GM21390 (cell line): ENCODE data around the gene ENOSF1.
"Not testable (repeated sequence)": the region's sequence is repeated elsewhere in the genome, so short reads cannot be mapped to it uniquely, and the experiment has no call there.

Experiments used
- ATAC-seq: cut with Tn5 transposase; IDR thresholded peaks from one replicate; pipeline ENCODE4 v1.9.1; 2021; ENCODE audit not compliant: unreplicated experiment

Gene ENOSF1, protein sequence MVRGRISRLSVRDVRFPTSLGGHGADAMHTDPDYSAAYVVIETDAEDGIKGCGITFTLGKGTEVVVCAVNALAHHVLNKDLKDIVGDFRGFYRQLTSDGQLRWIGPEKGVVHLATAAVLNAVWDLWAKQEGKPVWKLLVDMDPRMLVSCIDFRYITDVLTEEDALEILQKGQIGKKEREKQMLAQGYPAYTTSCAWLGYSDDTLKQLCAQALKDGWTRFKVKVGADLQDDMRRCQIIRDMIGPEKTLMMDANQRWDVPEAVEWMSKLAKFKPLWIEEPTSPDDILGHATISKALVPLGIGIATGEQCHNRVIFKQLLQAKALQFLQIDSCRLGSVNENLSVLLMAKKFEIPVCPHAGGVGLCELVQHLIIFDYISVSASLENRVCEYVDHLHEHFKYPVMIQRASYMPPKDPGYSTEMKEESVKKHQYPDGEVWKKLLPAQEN

DNA sequence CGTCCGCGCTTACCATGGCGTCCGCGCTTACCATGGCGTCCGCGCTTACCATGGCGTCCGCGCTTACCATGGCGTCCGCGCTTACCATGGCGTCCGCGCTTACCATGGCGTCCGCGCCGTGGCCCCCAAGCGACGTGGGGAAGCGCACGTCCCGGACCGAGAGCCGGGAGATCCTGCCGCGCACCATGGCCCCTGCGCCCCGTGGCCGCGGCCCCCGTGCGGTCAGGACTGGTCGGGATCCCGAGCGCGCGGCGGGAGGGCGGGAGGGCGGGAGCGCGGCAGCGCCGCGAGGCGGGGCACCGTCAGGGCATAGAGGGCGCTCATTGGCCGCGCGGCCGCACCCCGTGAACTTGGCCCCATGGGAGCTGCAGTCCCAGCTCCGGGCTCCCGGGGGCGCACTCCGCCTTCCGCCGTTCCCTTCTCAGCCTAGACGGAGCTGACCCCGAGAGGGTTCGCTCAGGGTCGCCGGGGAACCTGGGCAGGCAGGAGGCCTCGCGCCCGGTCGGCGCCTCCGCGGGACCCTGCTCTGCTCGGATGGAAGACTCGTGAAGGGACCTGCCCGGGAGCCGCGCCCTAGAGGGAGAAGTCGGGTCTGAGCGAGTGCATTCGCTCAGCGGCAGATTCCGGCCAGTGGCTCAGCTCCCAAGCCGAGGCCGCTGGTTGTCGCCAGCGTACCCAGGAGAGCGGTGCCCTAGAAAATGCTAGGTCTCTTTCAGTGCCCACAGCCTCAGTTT lies at the start of gene ENOSF1:
ENOSF1 (minus strand) TSS at position 230 of the 734 bp plus-strand sequence; CDS start at position 187, 43 bp downstream.
- peak; percentile 88 for ATAC-seq

DNA sequence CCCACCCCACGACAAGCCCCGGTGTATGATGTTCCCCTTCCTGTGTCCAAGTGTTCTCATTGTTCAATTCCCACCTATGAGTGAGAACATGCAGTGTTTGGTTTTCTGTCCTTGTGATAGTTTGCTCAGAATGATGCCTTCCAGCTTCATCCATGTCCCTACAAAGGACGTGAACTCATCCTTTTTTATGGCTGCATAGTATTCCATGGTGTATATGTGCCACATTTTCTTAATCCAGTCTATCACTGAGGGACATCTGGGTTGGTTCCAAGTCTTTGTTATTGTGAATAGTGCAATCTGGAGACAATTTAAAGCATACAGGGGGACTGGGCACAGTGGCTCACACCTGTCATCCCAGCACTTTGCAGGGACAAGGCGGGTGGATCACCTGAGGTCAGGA lies 47.4 kb upstream of the ENOSF1 start:
- ATAC-seq, result not testable (repeated sequence)

DNA sequence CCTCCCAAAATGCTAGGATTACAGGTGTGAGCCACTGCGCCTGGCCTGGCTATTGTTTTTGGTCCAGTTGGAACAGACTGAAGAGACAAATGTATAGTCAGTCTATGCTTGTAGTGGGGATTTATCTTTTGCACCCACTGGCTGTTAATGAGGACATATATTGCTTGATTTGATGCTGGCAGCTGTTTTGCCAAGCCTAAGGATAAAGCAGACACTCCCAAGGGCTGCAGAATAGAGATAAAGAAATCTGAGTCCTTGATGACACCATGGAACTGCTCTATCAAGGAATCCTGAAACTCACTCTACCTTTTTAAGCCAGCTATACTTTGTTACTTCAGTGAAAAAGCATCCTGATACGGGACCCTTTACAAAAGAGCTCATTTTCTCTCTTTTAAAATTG lies 43.1 kb upstream of the ENOSF1 start:
- no peak for ATAC-seq

DNA sequence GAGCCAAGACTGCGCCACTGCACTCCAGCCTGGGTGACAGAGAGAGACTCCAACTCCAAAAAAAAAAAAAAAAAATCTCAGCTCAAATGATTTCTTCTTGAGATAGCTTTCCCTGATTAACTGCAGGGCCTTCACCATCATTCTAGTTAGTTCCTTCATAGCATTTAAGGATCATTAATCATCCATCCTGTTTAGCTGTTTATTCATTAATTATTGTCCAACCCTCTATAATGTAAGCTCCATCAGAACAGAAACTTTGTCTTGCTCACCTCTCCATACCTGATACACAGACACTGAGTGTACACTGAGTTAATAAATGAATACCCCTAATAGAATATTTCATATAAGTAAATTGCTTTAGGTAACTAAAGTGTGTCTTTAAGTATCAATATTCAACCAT lies 42.2 kb upstream of the ENOSF1 start:
- no peak for ATAC-seq

DNA sequence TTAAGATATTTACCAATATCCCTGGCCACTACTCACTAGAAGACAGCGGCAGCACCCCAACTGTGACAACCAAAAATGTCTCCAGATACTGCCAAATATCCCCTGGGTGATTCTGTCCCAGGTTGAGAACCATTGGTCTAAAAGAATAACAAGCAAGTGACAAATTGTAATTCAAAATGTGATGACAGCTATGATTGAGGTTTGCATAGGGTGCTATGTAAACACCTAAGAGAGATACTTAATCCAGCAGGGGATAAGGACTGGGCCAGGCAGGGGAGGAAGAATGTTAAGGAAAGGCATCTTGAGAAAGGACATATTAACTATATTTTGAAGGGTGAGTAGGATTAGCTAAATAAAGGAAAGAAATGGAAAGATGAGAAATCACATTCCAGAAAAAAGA lies 38.0 kb upstream of the ENOSF1 start:
- no peak for ATAC-seq

DNA sequence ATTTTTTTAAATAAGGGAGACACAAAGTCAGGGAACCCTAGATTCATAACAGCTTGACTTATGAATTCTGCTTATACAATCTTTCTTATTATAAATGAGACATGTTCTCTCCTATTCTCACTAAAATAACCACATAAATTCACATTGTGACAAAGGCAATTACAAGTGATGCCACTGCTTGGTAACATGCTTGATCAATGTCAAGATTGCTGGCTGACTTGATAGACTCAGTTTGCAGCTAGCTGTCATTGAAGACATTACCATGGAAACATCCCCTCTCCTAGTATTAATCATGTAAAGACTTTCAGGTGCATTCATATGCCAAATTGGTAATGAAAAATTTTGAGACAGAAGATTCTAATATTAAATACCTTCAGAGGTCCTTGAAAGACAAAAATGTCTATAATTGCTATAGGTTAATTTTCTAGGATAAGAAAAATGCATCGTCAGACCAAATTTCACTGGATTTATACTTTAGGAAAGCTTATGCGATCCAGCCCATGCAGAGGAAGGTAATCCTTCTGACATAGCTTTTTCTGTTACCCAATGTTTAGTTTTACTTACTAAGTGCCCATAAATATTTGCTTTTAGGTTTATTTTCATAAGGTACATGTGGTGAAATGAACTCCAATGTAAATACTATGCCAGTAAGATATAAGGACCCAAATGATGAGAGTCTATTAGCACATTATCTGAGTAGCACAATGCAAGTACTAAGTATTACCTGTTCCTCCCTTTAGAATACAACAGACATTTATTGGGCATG lies 32.6 kb upstream of the ENOSF1 start:
- ATAC-seq, result no peak

DNA sequence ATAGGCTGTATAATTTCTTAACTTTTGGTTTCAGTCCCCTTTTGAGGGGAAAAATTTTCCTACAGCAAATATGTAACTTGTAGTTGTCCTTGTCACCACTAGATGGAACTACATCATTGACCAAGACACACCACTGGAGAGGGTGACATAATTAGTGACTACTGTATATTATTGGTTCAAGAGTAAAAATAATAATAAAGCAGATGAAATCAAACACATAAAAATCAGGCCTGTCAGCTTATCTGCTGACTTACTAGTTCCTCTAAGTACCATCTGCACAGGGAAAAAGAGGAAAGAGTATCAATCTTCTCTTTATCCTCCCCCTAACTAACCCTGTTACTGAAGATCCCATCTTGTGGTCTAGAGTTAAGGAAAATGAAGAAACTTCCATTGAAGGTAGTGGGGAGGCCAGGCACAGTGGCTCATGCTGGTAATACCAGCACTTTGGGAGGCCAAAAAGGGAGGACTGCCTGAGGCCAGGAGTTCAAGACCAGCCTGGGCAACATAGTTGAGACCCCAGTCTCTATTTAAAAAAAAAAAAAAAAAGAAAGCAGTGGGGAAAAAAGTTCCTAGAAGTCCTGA lies 29.6 kb upstream of the ENOSF1 start:
- peak; percentile 85 for ATAC-seq

DNA sequence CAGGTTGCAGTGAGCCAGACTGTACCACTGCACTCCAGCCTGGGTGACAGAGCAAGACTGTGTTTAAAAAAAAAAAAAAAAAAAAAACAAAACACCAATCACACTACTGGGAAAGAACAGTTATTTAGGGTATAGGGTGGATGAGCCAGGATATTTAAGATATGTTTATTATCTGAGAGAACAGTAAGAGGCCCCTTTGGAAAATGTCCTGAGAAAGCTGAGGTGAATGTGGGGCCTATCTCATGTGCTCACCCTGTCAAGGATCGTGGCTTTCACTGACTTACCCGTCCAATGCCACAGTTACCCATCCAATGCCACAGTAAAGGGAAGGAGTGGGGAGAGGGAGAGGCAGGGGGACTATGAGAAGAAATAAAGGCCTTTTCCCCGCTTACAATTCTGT lies 19.9 kb upstream of the ENOSF1 start:
- ATAC-seq, result no peak

DNA sequence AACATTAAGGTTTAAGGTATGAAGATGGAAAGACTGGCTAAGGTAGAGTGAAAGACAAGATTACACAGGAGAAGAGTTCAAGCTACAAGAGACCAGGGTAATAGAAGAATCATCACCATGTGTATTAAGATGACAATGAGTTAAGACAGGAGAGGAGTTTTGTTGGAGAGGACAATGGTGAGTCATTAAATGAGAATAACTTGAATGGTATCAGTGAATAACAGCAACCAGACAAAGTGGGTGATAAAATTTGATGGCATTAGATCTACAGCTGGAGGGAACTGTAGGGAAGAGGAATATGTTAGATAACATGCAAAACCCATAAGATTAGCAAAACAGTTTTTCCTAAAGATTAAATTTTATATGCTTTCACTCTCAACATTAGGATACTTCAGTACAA lies 18.8 kb upstream of the ENOSF1 start:
- no peak for ATAC-seq

DNA sequence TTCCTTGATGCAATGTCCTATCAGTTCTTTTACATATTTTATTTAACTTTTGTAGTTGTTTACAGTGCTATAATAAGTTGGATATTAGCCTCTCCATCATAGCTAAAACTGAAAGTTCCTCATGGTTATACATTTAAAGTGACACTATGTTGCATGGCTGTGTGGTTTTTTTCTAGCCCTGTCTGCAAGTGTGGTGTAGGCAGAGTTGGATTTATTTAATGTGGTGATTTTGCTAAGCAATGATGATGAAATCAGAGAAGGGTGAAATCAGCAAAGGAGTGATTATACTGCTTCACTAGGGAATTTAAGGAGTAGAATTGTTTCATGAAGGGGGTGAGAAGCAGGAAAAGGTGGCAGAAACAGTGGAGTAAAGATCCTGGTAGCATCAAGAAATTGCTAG lies 18.3 kb upstream of the ENOSF1 start:
- ATAC-seq, result no peak

DNA sequence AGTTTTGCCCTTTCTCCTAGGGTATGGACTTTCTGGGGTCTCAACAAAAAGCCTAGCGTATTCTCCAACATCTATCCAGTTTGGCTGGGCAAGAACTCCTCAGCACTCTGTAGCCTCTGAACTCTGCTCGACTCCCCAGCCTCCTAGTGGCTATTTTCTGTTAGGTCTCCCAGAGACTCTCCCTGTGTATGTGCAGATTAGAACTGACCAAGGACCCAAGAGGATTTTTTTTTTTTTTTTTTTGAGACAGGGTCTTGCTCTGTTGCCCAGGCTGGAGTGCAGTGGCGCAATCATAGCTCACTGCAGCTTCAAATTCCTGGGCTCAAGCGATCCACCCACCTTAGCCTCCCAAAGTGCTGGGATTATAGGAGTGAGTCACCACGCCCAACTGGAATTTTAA lies 17.7 kb upstream of the ENOSF1 start:
- not testable (repeated sequence) for ATAC-seq

DNA sequence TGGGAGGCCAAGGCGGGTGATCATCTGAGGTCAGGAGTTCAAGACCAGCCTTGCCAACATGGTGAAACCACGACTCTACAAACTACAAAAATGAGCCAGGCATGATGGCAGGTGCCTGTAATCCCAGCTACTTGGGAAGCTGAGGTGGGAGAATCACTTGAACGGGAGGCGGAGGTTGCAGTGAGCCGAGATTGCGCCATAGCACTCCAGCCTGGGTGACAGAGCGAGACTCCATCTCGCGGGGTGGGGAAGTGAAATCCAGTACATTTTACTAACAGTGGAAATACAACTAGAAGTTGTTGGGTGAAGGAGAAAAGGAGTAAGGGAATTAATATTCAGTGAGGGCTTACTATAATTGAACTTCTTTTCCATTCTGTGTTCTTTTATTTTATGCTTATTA lies 13.2 kb upstream of the ENOSF1 start:
- no peak for ATAC-seq

DNA sequence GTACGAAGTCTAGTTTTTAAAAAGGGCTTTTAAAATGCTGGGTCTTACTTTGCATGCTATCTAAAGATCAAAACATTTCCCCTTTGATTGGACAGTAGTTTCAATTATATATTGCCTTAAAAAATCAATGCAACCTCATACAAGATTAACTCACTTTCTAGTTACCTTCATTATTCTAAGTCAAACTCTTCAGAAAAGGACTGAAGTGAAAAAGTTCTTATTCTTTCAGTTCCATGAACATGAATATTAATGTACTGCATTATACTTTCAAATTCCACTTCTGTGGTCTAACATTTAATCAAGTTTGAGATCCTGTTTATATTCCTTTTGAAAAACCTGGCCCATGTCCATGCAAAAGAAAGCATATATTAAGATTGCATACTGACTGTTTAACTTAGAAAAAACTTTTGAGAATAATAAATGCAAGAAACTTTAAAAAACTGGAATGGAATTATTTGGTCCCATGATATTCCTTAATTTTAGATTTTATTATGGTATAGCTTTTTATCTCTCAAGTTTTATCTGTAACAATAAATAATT lies 11.2 kb upstream of the ENOSF1 start:
- no peak for ATAC-seq

DNA sequence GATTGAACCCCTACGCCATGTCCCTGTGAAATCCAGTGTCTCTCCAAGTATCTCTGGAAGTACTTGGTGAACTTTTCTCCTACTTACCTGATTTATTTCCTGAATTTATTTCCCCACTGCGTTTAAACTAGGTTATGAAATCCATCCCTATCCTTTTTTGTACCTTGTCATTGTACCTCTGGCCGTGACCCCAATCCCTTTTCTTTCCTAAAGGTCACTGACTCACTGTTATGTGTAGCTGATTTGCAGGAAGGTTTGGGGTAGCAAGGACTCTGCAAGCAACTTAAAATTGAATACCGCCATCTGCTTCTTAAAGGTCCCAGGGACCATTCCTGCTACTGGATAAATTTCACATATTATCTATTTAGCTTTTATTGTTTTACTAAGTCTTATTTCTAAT lies 4.6 kb upstream of the ENOSF1 start:
- no peak for ATAC-seq

DNA sequence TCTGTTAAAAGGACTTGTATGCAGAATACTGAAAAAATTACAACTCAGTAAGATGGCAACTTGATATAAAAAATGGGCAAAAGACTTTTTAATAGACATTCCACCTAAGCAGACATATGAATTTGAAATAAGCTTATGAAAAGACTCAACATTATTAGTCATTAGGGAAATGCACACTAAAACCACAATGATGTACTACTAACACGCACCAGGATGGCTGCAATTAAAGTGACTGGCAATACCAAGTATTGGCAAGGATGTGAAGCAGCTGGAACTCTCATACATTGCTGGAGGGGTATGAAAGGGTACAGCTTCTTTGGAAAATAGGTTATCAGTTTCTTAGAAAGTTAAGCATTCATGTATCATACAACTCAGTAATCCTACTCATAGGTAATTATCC lies 3.2 kb upstream of the ENOSF1 start:
- no peak for ATAC-seq

DNA sequence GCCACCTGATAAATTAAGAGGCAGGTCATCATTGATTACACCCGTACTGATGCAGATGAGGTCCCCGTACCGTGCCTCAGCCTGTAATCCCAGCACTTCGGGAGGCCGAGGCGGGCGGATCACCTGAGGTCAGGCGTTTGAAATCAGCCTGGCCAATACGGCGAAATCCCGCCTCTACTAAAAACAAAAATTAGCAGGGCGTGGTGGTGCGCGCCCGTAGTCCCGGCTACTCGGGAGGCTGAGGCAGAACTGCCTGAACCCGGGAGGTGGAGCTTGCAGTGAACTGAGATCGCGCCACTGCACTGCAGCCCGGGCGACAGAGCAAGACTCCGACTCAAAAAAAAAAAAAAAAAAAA lies 683 bp upstream of the ENOSF1 start:
- no peak for ATAC-seq

DNA sequence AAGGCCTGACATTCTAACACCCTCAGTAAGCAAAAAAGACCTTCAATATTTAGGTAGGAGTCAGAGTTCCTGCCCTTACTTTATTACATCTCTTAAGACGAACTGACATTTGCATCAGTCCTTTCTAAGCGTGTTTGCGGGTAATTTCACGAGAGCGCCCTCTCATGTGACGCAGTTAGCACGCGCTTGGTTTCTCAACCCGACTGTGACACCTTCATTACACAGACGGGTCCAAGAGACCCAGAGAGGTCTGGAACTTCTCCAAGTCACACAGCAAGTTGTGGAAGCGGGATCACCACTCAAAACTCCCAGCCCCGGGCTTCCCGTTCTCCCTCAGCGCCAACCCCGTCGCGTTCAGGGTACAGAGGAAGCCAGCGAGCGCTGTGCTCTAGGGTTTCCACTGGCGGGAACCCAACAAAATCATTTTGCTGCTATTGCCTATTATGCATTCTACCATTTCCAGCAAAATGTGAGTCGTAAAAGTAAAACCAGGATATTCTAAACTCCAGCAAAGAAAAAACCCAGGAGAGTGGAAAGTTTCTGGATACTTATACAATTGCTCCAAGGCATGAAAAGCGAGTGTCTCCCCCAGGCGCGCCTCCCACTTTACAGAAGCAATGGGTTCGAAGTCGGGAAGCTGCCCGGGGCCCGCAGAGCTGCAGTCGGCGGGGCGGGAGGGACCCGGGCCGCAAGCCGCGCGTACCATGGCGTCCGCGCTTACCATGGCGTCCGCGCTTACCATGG lies 601 bp downstream of the ENOSF1 start:
- peak; percentile 59 for ATAC-seq

DNA sequence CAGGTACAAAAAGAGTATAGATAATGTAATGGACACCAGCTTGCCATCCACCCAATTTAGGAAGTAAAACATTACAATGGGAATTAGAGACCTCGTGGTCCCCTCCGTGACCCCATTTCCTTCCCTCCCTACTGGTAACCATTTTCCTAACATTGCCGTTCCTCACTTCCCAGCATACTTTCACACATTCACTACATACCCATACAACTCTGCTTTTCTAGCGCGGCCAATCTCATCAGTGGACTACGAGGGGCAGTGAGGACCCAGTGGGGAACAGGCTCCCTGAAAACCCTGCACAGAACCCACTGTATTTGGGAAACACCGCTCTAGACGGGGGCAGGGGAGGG lies 1.1 kb downstream of the ENOSF1 start:
- no peak for ATAC-seq

DNA sequence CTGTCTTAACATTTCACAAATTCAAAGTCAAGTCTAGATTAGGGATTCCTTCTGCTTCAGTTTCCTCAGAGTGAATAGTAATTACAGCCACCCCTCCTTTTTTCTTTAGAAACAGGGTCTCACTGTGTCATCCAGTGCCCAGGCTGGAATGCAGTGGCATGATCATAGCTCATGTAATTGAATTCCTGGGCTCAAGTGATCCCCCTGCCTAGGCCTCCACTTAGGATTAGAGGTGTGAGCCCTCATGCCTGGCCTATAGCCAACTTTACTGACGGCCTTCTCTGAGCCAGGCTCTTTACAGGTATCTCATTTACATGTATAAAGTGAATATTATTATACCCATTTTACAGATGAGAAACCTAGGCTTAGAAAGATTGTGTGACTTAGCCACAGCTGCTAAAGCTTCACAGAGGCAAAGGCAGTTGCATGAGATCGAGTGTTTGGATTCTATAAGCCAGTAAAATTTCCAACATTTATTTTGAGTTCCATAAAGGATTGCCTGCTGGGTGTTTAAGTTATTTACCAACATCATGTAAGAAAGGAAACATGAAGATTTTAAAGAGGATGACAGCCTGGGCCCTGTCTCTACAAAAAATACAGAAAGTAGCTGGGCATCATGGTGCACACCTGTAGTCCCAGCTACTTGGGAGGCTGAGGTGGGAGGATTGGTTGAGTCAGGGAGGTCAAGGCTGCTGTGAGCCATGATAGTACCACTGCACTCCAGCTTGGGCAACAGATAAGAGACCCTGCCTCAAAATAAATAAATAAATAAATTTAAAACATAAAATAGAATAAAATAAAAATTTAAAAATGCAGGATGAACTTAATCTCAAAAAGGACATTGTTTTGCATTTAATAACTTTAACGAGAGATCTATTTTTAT lies 1.8 kb downstream of the ENOSF1 start:
- ATAC-seq, result no peak

DNA sequence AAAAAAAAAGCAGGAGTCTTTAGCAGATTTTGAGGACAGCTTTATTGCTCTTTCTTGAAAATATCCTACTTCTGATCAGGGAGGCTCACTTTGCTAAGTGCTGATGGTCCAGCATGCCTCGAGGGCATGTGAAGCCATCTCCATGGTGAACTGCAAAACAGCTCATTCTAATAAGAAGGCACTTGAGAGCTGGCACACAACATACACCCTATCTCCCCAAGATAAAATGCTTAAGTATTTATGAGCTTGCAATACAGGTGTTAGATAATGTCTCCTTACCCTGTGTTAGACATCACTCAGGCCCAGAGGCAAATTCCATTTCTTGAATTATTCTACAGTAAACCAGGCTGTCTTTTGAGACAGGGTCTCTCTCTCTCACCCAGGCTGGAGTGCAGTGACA lies 2.7 kb downstream of the ENOSF1 start:
- no peak for ATAC-seq
